Measurements from ENCODE around the gene TTC28. TPM values are rescaled to one million over a fixed set of nuclear protein-coding genes. Genes with fewer than 3 reads are reported as not detected.

Gene TTC28
- polyA plus RNA-seq, 12 donors = 20.5 to 38.3 (median 28.6) TPM

Other genes starting within 250 kb of the TTC28 start
- gene CHEK2, start 62.0 kb upstream of the TTC28 start, polyA plus RNA-seq (ENCODE audit: insufficient read length in 12 of 12) = 10 to 100 TPM in 6 of 12 donors, 1 to 10 TPM in 5, not detected in 1; 6.4 to 36.5 (median 10.2) TPM
- 10 to 100 TPM in 11 of 12 donors, not detected in 1; 14.7 to 24.0 (median 20.0) TPM for gene HSCB, start 62.2 kb upstream of the TTC28 start, polyA plus RNA-seq (ENCODE audit: insufficient read length in 12 of 12)
- 10 to 100 TPM in 11 of 12 donors, not detected in 1; 21.0 to 32.3 (median 27.2) TPM for gene CCDC117, start 92.9 kb upstream of the TTC28 start, polyA plus RNA-seq (ENCODE audit: insufficient read length in 12 of 12)
- gene XBP1, start 120.7 kb upstream of the TTC28 start, polyA plus RNA-seq (ENCODE audit: insufficient read length in 12 of 12) = 10 to 100 TPM in 11 of 12 donors, not detected in 1; 57.5 to 99.1 (median 74.6) TPM
- gene ZNRF3, start 203.7 kb upstream of the TTC28 start, polyA plus RNA-seq (ENCODE audit: insufficient read length in 12 of 12) = 10 to 100 TPM in 7 of 12 donors, 1 to 10 TPM in 4, not detected in 1; 7.3 to 15.6 (median 10.5) TPM